ENCODE data around the gene RNF138. TPM values are rescaled to one million over a fixed set of nuclear protein-coding genes. Genes with fewer than 3 reads are reported as not detected.

The RNF138 gene
- total and polyA plus RNA-seq, 2 experiments from 2014 or later, result 58.0 to 89.6 TPM

DNA sequence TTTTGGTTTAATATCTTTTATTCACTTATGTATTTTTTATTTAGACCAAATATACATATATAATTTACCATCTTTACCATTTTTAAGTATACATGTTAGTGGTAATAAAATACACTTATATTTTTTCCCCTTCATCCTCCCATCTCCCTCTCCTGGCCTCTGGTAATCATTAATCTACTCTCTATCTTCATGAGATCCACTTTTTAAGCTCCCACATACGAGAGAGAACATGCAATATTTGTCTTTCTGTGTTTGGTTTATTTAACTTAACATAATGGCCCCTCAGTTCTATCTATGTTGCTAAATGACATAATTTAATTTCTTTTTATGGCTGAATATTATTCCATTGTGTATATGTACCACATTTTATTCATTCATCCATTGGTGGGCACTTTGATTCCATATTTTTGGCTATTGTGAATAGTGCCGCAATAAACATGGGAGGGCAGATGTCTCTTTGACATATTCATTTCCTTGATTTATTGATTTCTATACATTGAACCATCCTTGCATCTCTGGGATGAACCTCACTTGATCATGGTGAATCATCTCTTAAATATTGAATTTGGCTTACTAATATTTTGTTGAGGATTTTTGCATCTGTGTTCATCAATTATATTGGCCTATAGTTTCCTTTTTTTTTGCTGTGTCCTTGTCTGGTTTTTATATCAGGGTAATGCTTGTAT is 56.7 kb downstream of the RNF138 start:
- H3K27ac Mint-ChIP-seq, result no peak overlapping the region
- Histone ChIP-seq H3K4me3 (no peak overlapping the region), H3K27ac (ENCODE audit: low read depth) (no peak overlapping the region), H3K4me1 (ENCODE audit: insufficient read depth) (no peaks in the 10 kb centered on the region), H3K27me3 (ENCODE audit: insufficient read depth) (no peaks in the 10 kb centered on the region), H3K36me3 (ENCODE audit: insufficient read depth) (no peaks in the 10 kb centered on the region), H3F3A (replicated peaks; ENCODE audit: low read depth) (no peaks in the 10 kb centered on the region), H4K20me1 (replicated peaks; ENCODE audit: insufficient read depth) (no peaks in the 10 kb centered on the region), H2AFZ (no peak overlapping the region), H3K4me2 (no peak overlapping the region), H3K9me2 (ENCODE audit: insufficient read depth) (no peaks in the 10 kb centered on the region), H3K79me2 (replicated peaks; ENCODE audit: insufficient read depth) (no peaks in the 10 kb centered on the region)
- ATAC-seq, result no peak
- no peaks in the 10 kb centered on the region for H3K9me3 Mint-ChIP-seq
- H3K27me3 Mint-ChIP-seq (ENCODE audit: insufficient read depth, low read depth, poor library complexity), result peaks cover 2% of the 10 kb centered on the region
- DNase-seq (ENCODE audit: low spot score), result no peak
- no peaks in the 10 kb centered on the region for H3K36me3 Mint-ChIP-seq (ENCODE audit: low read depth)
- H3K4me3 Mint-ChIP-seq, result no peak overlapping the region
- no peak for TF ChIP-seq JUNB (IDR thresholded peaks at IDR 0.05; ENCODE audit: unreplicated experiment)
- TF ChIP-seq CREB1 (CRISPR knock-in tag; IDR thresholded peaks at IDR 0.05; ENCODE audit: low read depth), result no peak
- TF ChIP-seq EZH2 (IDR thresholded peaks at IDR 0.05; ENCODE audit: low read depth, unreplicated experiment), result no peak
- TF ChIP-seq, protein P1, sequence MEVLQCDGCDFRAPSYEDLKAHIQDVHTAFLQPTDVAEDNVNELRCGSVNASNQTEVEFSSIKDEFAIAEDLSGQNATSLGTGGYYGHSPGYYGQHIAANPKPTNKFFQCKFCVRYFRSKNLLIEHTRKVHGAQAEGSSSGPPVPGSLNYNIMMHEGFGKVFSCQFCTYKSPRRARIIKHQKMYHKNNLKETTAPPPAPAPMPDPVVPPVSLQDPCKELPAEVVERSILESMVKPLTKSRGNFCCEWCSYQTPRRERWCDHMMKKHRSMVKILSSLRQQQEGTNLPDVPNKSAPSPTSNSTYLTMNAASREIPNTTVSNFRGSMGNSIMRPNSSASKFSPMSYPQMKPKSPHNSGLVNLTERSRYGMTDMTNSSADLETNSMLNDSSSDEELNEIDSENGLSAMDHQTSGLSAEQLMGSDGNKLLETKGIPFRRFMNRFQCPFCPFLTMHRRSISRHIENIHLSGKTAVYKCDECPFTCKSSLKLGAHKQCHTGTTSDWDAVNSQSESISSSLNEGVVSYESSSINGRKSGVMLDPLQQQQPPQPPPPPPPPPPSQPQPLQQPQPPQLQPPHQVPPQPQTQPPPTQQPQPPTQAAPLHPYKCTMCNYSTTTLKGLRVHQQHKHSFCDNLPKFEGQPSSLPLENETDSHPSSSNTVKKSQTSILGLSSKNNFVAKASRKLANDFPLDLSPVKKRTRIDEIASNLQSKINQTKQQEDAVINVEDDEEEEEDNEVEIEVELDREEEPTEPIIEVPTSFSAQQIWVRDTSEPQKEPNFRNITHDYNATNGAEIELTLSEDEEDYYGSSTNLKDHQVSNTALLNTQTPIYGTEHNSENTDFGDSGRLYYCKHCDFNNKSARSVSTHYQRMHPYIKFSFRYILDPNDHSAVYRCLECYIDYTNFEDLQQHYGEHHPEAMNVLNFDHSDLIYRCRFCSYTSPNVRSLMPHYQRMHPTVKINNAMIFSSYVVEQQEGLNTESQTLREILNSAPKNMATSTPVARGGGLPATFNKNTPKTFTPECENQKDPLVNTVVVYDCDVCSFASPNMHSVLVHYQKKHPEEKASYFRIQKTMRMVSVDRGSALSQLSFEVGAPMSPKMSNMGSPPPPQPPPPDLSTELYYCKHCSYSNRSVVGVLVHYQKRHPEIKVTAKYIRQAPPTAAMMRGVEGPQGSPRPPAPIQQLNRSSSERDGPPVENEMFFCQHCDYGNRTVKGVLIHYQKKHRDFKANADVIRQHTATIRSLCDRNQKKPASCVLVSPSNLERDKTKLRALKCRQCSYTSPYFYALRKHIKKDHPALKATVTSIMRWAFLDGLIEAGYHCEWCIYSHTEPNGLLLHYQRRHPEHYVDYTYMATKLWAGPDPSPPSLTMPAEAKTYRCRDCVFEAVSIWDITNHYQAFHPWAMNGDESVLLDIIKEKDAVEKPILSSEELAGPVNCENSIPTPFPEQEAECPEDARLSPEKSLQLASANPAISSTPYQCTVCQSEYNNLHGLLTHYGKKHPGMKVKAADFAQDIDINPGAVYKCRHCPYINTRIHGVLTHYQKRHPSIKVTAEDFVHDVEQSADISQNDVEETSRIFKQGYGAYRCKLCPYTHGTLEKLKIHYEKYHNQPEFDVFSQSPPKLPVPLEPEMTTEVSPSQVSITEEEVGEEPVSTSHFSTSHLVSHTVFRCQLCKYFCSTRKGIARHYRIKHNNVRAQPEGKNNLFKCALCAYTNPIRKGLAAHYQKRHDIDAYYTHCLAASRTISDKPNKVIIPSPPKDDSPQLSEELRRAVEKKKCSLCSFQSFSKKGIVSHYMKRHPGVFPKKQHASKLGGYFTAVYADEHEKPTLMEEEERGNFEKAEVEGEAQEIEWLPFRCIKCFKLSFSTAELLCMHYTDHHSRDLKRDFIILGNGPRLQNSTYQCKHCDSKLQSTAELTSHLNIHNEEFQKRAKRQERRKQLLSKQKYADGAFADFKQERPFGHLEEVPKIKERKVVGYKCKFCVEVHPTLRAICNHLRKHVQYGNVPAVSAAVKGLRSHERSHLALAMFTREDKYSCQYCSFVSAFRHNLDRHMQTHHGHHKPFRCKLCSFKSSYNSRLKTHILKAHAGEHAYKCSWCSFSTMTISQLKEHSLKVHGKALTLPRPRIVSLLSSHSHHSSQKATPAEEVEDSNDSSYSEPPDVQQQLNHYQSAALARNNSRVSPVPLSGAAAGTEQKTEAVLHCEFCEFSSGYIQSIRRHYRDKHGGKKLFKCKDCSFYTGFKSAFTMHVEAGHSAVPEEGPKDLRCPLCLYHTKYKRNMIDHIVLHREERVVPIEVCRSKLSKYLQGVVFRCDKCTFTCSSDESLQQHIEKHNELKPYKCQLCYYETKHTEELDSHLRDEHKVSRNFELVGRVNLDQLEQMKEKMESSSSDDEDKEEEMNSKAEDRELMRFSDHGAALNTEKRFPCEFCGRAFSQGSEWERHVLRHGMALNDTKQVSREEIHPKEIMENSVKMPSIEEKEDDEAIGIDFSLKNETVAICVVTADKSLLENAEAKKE (CRISPR knock-in tag; IDR thresholded peaks at IDR 0.05), result no peak
- no peaks in the 10 kb centered on the region for H3K4me1 Mint-ChIP-seq

Measured in GM23338 (cell line).